Right atrium auricular region (tissue), 2 donors: ENCODE data around the gene GALNT18. TPM values are rescaled to one million over a fixed set of nuclear protein-coding genes. Genes with fewer than 3 reads are reported as not detected.

ENCODE experiments used
- DNase-seq: peaks from one replicate; pipeline ENCODE4 v3.0.0-alpha.2; 2019; ENCODE audit warnings: low spot score
- H3K27ac ChIP-seq, 2 donors: fragments of 200-600 bp; sonication (generic); 1 replicate in 1 of 2; 2 replicates in 1 of 2; pipeline ENCODE4 v1.5.1; 2016 to 2019
- H3K27me3 ChIP-seq, 2 donors: fragments of 200-600 bp; sonication (generic); one replicate each; pipeline versions ENCODE4 v1.5.1 to v1.6.0; 2017 to 2019
- H3K36me3 ChIP-seq: fragments of 200-600 bp; sonication (generic); one replicate; pipeline ENCODE4 v1.5.1; 2016
- H3K4me1 ChIP-seq, 2 donors: fragments of 200-600 bp; sonication (generic); one replicate each; pipeline versions ENCODE4 v1.5.1 to v1.6.0; 2017 to 2019
- H3K4me3 ChIP-seq, 2 donors: fragments of 200-600 bp; sonication (generic); 1 replicate in 1 of 2; 2 replicates in 1 of 2; pipeline ENCODE4 v1.5.1; 2017 to 2019; ENCODE audit warnings: mild to moderate bottlenecking in 1 of 2, moderate library complexity in 1 of 2
- H3K9me3 ChIP-seq, 2 donors: fragments of 200-600 bp; sonication (generic); one replicate each; pipeline ENCODE4 v1.5.1; 2019
- total RNA-seq, 2 donors: library from RNA; depleted of rRNA; stranded (reverse); fragments of >200 nt; gene quantifications; one replicate each; pipeline ENCODE4 v1.1.0, GENCODE V29; 2016
- TF ChIP-seq, protein P1 (sequence below), 2 donors: fragments of 200-600 bp; sonication (generic); IDR thresholded peaks; one replicate each; pipeline ENCODE4 v1.5.1; 2019; ENCODE audit warnings: antibody characterized with exemption in 2 of 2

Gene GALNT18
- total RNA-seq, 2 donors from 2014 or later = 22.2 to 26.8 TPM

- H3K36me3 ChIP-seq = no peaks in the 10 kb centered on the region
- H3K4me3 ChIP-seq = no peak overlapping the region
- H3K4me1 ChIP-seq = peaks cover 0 to 56% of the 10 kb centered on the region in 2 donors
- H3K27ac ChIP-seq = peak overlapping the region; percentile 18 to 24
- TF ChIP-seq, protein P1, sequence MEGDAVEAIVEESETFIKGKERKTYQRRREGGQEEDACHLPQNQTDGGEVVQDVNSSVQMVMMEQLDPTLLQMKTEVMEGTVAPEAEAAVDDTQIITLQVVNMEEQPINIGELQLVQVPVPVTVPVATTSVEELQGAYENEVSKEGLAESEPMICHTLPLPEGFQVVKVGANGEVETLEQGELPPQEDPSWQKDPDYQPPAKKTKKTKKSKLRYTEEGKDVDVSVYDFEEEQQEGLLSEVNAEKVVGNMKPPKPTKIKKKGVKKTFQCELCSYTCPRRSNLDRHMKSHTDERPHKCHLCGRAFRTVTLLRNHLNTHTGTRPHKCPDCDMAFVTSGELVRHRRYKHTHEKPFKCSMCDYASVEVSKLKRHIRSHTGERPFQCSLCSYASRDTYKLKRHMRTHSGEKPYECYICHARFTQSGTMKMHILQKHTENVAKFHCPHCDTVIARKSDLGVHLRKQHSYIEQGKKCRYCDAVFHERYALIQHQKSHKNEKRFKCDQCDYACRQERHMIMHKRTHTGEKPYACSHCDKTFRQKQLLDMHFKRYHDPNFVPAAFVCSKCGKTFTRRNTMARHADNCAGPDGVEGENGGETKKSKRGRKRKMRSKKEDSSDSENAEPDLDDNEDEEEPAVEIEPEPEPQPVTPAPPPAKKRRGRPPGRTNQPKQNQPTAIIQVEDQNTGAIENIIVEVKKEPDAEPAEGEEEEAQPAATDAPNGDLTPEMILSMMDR (IDR thresholded peaks at IDR 0.05) = no peak
- H3K9me3 ChIP-seq = no peaks in the 10 kb centered on the region
- DNase-seq = no peak
- no peaks in the 10 kb centered on the region for H3K27me3 ChIP-seq
Measured at GRCh38 chr11:11587122-11587521, 34.7 kb downstream of the GALNT18 start.

DNA sequence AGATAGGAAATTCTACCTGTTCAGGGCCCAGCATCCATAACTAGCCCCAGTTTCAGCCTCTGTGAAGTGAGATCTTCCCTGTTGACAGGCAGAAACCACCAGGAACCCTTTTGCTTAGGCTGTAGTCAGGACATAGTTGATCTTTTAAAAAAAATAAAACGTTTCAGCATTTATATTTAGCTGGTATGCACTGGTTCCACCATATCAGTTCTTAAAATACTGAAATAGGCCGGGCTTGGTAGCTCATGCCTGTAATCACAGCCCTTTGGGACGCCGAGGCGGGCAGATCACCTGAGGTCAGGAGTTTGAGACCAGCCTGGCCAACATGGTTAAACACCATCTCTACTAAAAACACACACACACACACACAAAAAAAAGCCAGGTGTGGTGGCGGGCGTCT is 35.3 kb downstream of the GALNT18 start:
- no peak for DNase-seq
- H3K4me1 ChIP-seq = peaks cover 0 to 63% of the 10 kb centered on the region in 2 donors
- no peaks in the 10 kb centered on the region for H3K36me3 ChIP-seq
- no peaks in the 10 kb centered on the region for H3K27me3 ChIP-seq
- no peak overlapping the region for H3K4me3 ChIP-seq
- TF ChIP-seq, protein P1 (IDR thresholded peaks at IDR 0.05) = no peak
- H3K27ac ChIP-seq = peak overlapping the region; percentile 18 to 24
- no peaks in the 10 kb centered on the region for H3K9me3 ChIP-seq

DNA sequence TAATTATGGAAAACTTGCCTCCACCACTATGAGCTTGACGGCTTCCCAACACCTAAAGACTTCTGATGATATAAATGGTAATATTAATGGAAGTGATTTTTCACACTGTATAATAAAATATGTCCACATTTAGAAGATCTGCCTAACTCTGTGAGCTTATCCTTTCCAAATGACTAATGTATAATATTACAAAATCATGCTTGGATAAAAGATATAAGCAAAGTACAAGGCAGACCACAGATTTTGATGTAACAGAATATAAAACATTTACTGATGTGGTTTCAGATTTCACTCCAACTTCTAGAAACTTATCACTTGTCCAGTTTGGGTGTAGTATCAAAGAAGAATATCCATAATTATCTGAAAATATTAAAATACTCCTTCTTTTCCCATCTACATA is 36.9 kb downstream of the GALNT18 start:
- Histone ChIP-seq H3K36me3 (no peaks in the 10 kb centered on the region), H3K27me3 (no peaks in the 10 kb centered on the region), H3K4me1 (peaks cover 0 to 78% of the 10 kb centered on the region in 2 donors), H3K27ac (no peak overlapping the region), H3K4me3 (no peak overlapping the region), H3K9me3 (no peaks in the 10 kb centered on the region)
- TF ChIP-seq, protein P1 (IDR thresholded peaks at IDR 0.05) = no peak
- DNase-seq = no peak

- Histone ChIP-seq H3K27ac (peak overlapping the region in 1 of 2 donors; percentile 35), H3K4me3 (no peak overlapping the region), H3K27me3 (no peaks in the 10 kb centered on the region), H3K36me3 (no peaks in the 10 kb centered on the region), H3K4me1 (peaks cover 0 to 80% of the 10 kb centered on the region in 2 donors), H3K9me3 (no peaks in the 10 kb centered on the region)
- TF ChIP-seq, protein P1 (IDR thresholded peaks at IDR 0.05) = no peak
- peak; percentile 32 for DNase-seq
Measured at GRCh38 chr11:11584530-11584810, 37.3 kb downstream of the GALNT18 start.

GRCh38 chr11:11583801-11584529 is 37.8 kb downstream of the GALNT18 start:
- Histone ChIP-seq H3K27ac (peak overlapping the region; percentile 13 to 35), H3K4me1 (peaks cover 0 to 80% of the 10 kb centered on the region in 2 donors), H3K27me3 (no peaks in the 10 kb centered on the region), H3K36me3 (no peaks in the 10 kb centered on the region), H3K4me3 (no peak overlapping the region), H3K9me3 (no peaks in the 10 kb centered on the region)
- DNase-seq = peak; percentile 13
- TF ChIP-seq, protein P1 (IDR thresholded peaks at IDR 0.05) = no peak
